K562 (cell line): Measurements from ENCODE around the gene PURA. TPM values are rescaled to one million over a fixed set of nuclear protein-coding genes. Genes with fewer than 3 reads are reported as not detected.

Source experiments
- ARID3A ChIP-seq: IDR thresholded peaks from 2 replicates; pipeline ENCODE4 v1.6.1; 2012; ENCODE audit warnings: low read depth, low read length, improper control_type of control experiment, borderline replicate concordance
- BRF2 ChIP-seq: IDR thresholded peaks from 3 replicates; pipeline ENCODE4 v1.6.1; 2011; ENCODE audit warnings: borderline replicate concordance, mild to moderate bottlenecking; ENCODE audit not compliant: insufficient read length, insufficient read depth
- CBX5 ChIP-seq: IDR thresholded peaks from 2 replicates; pipeline ENCODE4 v1.6.1; 2014; ENCODE audit warnings: low read depth, borderline replicate concordance
- CEBPG ChIP-seq, 3 experiments: fragments of 200-800 bp in 1 of 3; sonication (Bioruptor generic) in 1 of 3; sonication (generic) in 1 of 3; formaldehyde crosslinking in 1 of 3; IDR thresholded peaks in 2 of 3; conservative IDR thresholded peaks in 1 of 3; 2 replicates each; pipeline versions ENCODE4 v1.6.1 to v1.8.0; 2016 to 2022; ENCODE audit warnings: missing compliant biosample characterization in 2 of 3, missing genetic modification characterization in 2 of 3, mild to moderate bottlenecking in 1 of 3, missing genetic modification reagents in 1 of 3
- FOXP1 ChIP-seq: sonication (generic); formaldehyde crosslinking; IDR thresholded peaks from 2 replicates; pipeline ENCODE4 v1.8.0; 2022; ENCODE audit warnings: mild to moderate bottlenecking, missing genetic modification reagents
- HES1 ChIP-seq: fragments of 450-650 bp; IDR thresholded peaks from 2 replicates; pipeline ENCODE4 v1.6.1; 2016; ENCODE audit warnings: low read depth, mild to moderate bottlenecking, moderate library complexity
- POLR2AphosphoS5 ChIP-seq: IDR thresholded peaks from 2 replicates; pipeline ENCODE4 v1.6.1; 2011; ENCODE audit warnings: mild to moderate bottlenecking, low read depth, low read length, moderate library complexity; ENCODE audit not compliant: control insufficient read depth, insufficient read depth
- PRMT5 ChIP-seq: sonication (generic); formaldehyde crosslinking; IDR thresholded peaks from 2 replicates; pipeline ENCODE4 v1.5.0; 2020; ENCODE audit warnings: missing genetic modification reagents
- SAFB ChIP-seq: fragments of 200-400 bp; formaldehyde crosslinking; IDR thresholded peaks from 2 replicates; pipeline ENCODE4 v1.6.1; 2017; ENCODE audit warnings: low read depth, low read length, borderline replicate concordance
- SETDB1 ChIP-seq: IDR thresholded peaks from one replicate; pipeline ENCODE4 v1.6.1; 2012; ENCODE audit warnings: low read length, control low read depth, inconsistent platforms
- SMARCC2 ChIP-seq: fragments of 450-650 bp; IDR thresholded peaks from 2 replicates; pipeline ENCODE4 v1.6.1; 2017; ENCODE audit warnings: antibody characterized with exemption, moderate library complexity, mild to moderate bottlenecking, low read depth
- STAT5A ChIP-seq: IDR thresholded peaks from 2 replicates; pipeline ENCODE4 v1.6.1; 2012; ENCODE audit warnings: low read length, inconsistent platforms, borderline replicate concordance
- VEZF1 ChIP-seq: fragments of 200-800 bp; sonication (Bioruptor generic); IDR thresholded peaks from 2 replicates; pipeline ENCODE4 v1.6.1; 2017; ENCODE audit warnings: missing genetic modification characterization, missing compliant biosample characterization
- XRCC5 ChIP-seq: fragments of 200-400 bp; formaldehyde crosslinking; IDR thresholded peaks from 2 replicates; pipeline ENCODE4 v1.6.1; 2017; ENCODE audit warnings: low read depth, mild to moderate bottlenecking, low read length
- ZFPM2 ChIP-seq: fragments of 250-450 bp; sonication (Bioruptor Pico); IDR thresholded peaks from 2 replicates; pipeline ENCODE4 v1.5.1; 2022; ENCODE audit warnings: mild to moderate bottlenecking
- ZNF699 ChIP-seq: fragments of 250-450 bp; sonication (Bioruptor Pico); IDR thresholded peaks from 2 replicates; pipeline ENCODE4 v1.8.0; 2021; ENCODE audit warnings: mild to moderate bottlenecking, moderate library complexity; ENCODE audit not compliant: insufficient replicate concordance
- polyA plus RNA-seq, 8 experiments: library from polyadenylated mRNA; depleted of rRNA in 4 of 8; stranded (reverse) in 5 of 8; unstranded in 3 of 8; fragments of >200 nt; fragmentation: Nextera tagmentation in 2 of 8; fragmentation: Illumina TruSeq in 1 of 8; extraction: Ambion mirVana in 2 of 8; extraction: Trizol in 1 of 8; gene quantifications; 2 replicates each; pipeline versions ENCODE4 v1.2.1 to v1.2.3, GENCODE V29; 2011 to 2014; ENCODE audit warnings: inconsistent platforms in 1 of 8, missing spikeins in 1 of 8
- total RNA-seq, 7 experiments: library from RNA; depleted of rRNA in 6 of 7; stranded (reverse); fragments of >200 nt in 6 of 7; fragmentation: Illumina TruSeq in 2 of 7; extraction: Trizol in 2 of 7; gene quantifications; 2 replicates each; pipeline versions ENCODE4 v1.2.1 to v1.2.3, GENCODE V29; 2011 to 2021; ENCODE audit warnings: low replicate concordance in 1 of 7
- TF ChIP-seq, protein P1 (sequence below): fragments of 250-450 bp; sonication (Bioruptor Pico); IDR thresholded peaks from 2 replicates; pipeline ENCODE4 v1.8.0; 2021; ENCODE audit warnings: mild to moderate bottlenecking, moderate library complexity
- TF ChIP-seq, protein P2 (sequence below): sonication (generic); formaldehyde crosslinking; IDR thresholded peaks from 2 replicates; pipeline ENCODE4 v1.9.0; 2022; ENCODE audit warnings: mild to moderate bottlenecking, missing genetic modification reagents

The PURA gene
- total and polyA plus RNA-seq, 9 of the 15 experiments (the other 6 are each of a cell fraction or from before 2014, with no cell fraction given): 3.2 to 11.1 (median 5.4) TPM

DNA sequence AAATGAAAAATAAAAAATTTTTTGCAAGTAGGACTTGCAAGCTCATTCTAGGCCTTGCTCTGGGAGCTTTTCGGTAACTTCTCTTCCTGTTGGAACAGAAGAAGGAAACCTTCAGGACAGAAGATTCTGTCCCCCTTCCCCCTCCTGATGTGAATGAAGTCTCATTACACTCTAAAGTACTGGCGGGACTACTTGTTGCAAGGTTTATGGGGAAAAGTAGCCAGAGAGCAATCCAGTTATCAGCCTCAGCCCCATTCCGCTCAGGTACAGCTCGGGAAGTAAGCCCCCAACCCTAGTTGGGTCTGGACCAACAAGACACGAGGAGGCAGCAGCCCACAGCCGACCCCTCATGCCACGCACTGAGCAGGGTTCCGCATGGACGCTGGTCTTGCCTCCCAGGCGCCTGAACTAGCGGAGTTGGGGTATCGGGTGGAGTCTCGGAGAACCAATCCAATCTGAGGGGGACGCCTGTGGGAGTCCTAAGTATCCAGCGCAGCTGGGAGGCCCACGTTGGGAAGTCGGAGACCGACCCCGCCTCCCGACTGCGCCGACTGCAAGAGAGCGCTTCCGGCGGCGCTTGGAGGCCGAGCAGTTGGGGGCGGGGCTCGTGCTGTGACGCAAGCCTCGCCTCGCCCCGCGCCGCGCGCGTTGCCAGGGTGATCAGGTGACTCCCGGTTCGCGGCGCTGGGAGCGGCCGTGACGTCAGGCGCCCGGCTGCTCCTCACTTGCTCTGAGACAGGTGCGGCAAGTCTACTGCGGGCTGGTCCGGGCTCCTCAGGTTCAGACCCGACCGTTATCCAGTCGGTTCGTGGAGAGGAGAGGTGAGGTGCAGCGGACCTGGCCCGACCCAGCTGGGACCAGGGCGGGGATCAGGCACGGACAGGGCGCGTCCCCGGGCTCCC lies 60.8 kb downstream of the PURA start, which contains the start of gene CYSTM1 (continued):
- TF ChIP-seq, protein P1, sequence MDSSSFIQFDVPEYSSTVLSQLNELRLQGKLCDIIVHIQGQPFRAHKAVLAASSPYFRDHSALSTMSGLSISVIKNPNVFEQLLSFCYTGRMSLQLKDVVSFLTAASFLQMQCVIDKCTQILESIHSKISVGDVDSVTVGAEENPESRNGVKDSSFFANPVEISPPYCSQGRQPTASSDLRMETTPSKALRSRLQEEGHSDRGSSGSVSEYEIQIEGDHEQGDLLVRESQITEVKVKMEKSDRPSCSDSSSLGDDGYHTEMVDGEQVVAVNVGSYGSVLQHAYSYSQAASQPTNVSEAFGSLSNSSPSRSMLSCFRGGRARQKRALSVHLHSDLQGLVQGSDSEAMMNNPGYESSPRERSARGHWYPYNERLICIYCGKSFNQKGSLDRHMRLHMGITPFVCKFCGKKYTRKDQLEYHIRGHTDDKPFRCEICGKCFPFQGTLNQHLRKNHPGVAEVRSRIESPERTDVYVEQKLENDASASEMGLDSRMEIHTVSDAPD (CRISPR knock-in tag): no peak
- no peak for TF ChIP-seq CBX5
- no peak; the same call in 1 of the 2 replicates for TF ChIP-seq HES1
- no peak for TF ChIP-seq SAFB
- no peak for TF ChIP-seq ZFPM2 (CRISPR knock-in tag)
- TF ChIP-seq XRCC5: peak; percentile 84
- no peak for TF ChIP-seq SETDB1
- peak; percentile 57 for TF ChIP-seq VEZF1 (CRISPR knock-in tag)
- TF ChIP-seq BRF2: no peak
- TF ChIP-seq PRMT5: no peak
- no peak for TF ChIP-seq STAT5A
- no peak for TF ChIP-seq ARID3A
- peak; percentile 92 for TF ChIP-seq CEBPG (CRISPR knock-in tag; IDR thresholded peaks at IDR 0.05)
- TF ChIP-seq CEBPG (tag; conservative IDR thresholded peaks at IDR 0.05 in 1 of 2, IDR thresholded peaks at IDR 0.05 in 1 of 2): peak; percentile 84 to 90
- TF ChIP-seq, protein P2, sequence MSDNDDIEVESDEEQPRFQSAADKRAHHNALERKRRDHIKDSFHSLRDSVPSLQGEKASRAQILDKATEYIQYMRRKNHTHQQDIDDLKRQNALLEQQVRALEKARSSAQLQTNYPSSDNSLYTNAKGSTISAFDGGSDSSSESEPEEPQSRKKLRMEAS: peak; percentile 85
- no peak; the same call in 1 of the 2 replicates for TF ChIP-seq FOXP1 (CRISPR knock-in tag)
- peak; percentile 88 for TF ChIP-seq POLR2AphosphoS5
- no peak for TF ChIP-seq SMARCC2
- no peak for TF ChIP-seq ZNF699
